Measurements from ENCODE around the gene SPATA13. TPM values are rescaled to one million over a fixed set of nuclear protein-coding genes. Genes with fewer than 3 reads are reported as not detected.
"Not testable (repeated sequence)": the region's sequence is repeated elsewhere in the genome, so short reads cannot be mapped to it uniquely, and the experiment has no call there.

The SPATA13 gene
- total RNA-seq = 12.2 and 20.5 TPM in 2 replicates

- no peak for DNase-seq (ENCODE audit: extremely low read depth, low read depth, low spot score)
These were observed at the start of gene SPATA13 for GRCh38 chr13:24160458-24161009. Gene SPATA13, plus strand, starts transcription at chr13:24160720. Its CDS starts 62,210 bp downstream, at chr13:24222930.

- no peak for DNase-seq (ENCODE audit: extremely low read depth, low read depth, low spot score)
These were observed 47.7 kb upstream of the SPATA13 start for GRCh38 chr13:24112791-24113190.

- no peak for DNase-seq (ENCODE audit: extremely low read depth, low read depth, low spot score)
These were observed 44.8 kb upstream of the SPATA13 start for GRCh38 chr13:24115671-24116070.

GRCh38 chr13:24116131-24116530, 44.4 kb upstream of the SPATA13 start:
- DNase-seq (ENCODE audit: extremely low read depth, low read depth, low spot score) = no peak

GRCh38 chr13:24118576-24118975, 41.9 kb upstream of the SPATA13 start:
- DNase-seq (ENCODE audit: extremely low read depth, low read depth, low spot score) = no peak

- DNase-seq (ENCODE audit: extremely low read depth, low read depth, low spot score) = no peak
These were observed 40.7 kb upstream of the SPATA13 start for GRCh38 chr13:24119626-24120508.

DNA sequence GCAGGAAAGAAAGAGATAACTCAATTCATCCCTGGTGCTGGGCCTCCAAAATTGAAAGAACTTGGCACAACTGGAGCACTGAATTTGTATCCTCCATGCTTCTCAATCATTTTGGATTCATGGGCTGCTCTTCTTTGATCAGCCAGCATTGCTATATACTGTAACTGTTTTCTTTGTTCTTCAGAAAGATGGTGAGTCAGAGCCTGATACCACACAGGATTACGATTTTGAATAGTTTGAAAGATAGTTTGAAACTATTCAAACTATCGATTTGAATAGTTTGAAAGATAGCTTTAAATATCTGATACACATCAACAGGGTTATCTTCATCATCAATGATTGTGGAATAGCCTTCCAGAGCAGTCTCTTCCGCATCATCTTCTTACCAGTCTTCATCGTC, 38.5 kb upstream of the SPATA13 start:
- DNase-seq (ENCODE audit: extremely low read depth, low read depth, low spot score) = not testable (repeated sequence)

- DNase-seq (ENCODE audit: extremely low read depth, low read depth, low spot score) = no peak
These were observed 38.0 kb upstream of the SPATA13 start for GRCh38 chr13:24122569-24122968.

DNA sequence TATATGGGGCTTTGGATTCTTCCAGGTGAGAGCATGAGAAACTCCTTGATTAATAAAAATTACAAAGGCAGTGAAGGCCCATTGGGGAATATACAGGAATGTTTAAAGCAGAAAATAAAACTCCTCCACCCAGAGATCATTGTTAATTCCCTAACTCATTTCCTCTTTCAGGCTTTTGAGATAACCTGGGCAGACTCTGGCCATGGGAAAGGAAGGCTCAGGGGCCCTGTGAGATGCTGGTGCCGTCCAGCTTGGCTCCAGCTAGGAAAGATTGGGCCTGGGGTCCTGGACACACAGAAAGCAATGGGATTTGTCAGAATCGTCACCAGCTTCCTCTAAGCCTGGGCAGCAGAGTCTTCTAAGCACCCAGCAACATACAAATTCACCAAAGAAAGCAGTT, 36.8 kb upstream of the SPATA13 start:
- DNase-seq (ENCODE audit: extremely low read depth, low read depth, low spot score) = no peak

GRCh38 chr13:24124789-24125476, 35.6 kb upstream of the SPATA13 start:
- DNase-seq (ENCODE audit: extremely low read depth, low read depth, low spot score) = no peak

- DNase-seq (ENCODE audit: extremely low read depth, low read depth, low spot score) = no peak
These were observed 33.3 kb upstream of the SPATA13 start for GRCh38 chr13:24127116-24127631.

GRCh38 chr13:24128112-24128511, 32.4 kb upstream of the SPATA13 start:
- no peak for DNase-seq (ENCODE audit: extremely low read depth, low read depth, low spot score)

DNA sequence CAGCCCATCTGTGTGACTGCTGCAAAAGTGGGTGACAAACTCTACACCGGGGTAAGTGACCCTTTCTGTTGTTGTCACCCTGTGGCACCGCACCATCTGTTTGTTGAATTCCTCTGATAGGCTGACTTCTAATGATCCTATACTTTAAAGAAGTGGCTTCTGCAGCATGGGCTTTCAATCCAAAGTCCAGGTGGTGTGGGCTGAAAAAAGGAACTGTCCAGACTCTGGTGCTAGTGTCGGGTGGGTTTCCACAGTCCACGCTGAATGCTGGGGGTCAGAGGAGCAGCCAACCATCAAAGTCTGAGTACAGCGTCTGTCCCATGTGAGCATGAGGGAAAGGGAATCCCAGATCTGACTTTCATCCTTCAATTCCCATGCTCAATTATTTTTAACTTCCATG, 31.6 kb upstream of the SPATA13 start:
- no peak for DNase-seq (ENCODE audit: extremely low read depth, low read depth, low spot score)

- DNase-seq (ENCODE audit: extremely low read depth, low read depth, low spot score) = no peak
These were observed 30.4 kb upstream of the SPATA13 start for GRCh38 chr13:24129914-24130774.

DNA sequence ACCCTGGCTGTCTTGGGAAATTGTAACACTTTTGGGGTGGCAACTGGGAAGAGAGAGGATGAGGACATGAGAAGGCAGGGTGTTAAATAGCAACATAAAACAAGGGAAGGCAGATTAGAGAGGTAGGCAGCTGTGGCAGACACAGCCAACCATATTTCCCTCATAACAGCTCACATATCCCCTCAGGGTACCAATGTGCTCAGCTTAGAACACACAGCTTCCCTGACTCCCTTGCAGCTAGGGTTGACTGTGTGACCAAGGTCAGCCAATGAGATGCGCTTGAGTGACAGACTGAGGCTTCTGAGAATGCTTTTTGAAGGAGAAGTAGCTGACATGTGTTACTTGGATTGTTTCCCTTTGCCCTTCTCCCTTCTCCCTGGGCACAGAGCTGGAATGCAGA, 28.8 kb upstream of the SPATA13 start:
- no peak for DNase-seq (ENCODE audit: extremely low read depth, low read depth, low spot score)

DNA sequence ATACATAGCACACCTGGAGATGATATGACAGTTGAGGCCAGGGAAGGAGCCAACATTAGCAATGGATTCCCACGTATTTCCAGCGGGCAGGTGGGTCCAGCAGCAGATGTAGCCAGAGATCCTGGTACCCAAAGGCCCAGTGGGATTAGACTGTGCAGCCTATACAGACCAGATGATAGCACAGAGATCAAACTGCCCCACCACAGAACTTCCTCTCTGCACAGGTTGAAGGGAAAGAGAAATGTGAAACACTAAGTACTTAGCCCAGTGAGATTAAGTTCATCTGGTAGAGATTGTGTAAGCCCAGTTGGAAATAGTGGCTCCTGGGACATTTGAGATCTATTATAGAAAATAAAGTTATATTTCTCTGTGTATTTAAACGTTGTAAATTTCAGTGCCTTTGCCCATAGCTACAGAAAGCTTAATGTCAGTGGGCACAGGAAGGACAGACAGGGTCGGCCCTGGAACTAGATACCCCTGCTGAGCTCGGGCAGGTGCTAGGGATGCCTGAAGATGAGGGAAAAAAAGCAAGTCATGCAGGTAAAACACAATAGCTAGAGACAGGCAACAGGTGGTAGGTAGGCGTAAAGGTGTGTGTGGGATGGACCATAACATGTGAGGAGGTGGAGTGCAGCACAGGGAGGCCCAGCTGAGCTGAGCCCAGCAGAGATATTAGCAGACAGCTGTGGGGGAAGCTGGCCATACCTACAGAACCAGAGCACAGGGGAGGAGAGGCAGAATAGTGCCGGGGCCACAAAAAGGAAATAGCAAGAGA, 27.3 kb upstream of the SPATA13 start:
- no peak for DNase-seq (ENCODE audit: extremely low read depth, low read depth, low spot score)

DNA sequence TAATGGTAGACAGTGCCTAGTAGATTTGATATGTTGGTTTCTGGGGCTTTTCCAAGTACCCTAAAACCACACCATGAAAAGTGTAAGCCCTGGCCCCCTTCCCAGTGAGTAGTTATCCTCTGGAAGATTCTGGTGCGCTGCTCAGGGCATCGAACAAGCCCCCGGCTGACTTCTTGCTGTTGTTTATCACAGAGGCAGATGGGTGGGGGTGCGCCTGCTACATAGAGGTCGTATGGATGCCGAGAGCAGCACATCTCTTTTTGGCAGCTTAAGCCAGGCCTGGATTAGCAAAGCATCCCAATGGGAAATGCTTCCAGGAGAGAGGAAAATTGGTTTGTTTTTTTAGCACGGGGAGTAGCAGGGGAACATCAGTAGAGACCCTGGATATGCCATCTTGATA, 26.3 kb upstream of the SPATA13 start:
- no peak for DNase-seq (ENCODE audit: extremely low read depth, low read depth, low spot score)

- DNase-seq (ENCODE audit: extremely low read depth, low read depth, low spot score) = no peak
These were observed 25.8 kb upstream of the SPATA13 start for GRCh38 chr13:24134757-24135156.

DNA sequence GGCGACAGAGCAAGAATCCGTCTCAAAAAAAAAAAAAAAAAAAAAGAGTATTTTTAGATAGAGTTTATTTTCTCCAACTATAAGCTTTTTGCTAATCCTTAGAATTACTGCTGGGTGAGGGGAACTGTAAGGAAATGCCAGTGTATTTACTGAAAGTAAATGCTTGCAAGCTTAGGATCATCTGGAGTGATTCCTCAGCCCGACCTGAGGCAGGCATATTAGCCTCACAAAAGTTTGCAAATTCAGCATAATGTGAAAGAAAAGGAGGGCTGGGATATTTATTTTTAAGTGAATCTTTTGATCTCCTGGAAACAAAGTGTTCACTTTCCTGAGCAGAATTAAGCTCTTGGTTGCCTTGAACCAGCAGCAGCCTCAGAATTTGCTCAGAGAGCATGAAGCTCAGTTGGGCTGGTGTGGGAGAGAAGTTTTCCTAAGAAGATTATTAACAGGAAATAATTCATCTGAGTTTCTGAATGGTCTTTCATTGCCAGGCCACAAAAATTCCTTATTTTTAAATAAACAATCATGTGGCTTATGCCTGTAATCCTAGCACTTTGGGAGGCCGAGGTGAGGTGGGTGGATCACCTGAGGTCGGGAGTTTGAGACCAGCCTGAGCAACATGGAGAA, 24.7 kb upstream of the SPATA13 start:
- no peak for DNase-seq (ENCODE audit: extremely low read depth, low read depth, low spot score)

Measured in glomerular endothelial cell (primary cell).